ENCODE data around the gene PBRM1. TPM values are rescaled to one million over a fixed set of nuclear protein-coding genes. Genes with fewer than 3 reads are reported as not detected.

The PBRM1 gene
- total and polyA plus RNA-seq, 2 of the 13 experiments (the other 11 are each of a cell fraction or from before 2014, with no cell fraction given), result 10.9 to 33.2 TPM

DNA sequence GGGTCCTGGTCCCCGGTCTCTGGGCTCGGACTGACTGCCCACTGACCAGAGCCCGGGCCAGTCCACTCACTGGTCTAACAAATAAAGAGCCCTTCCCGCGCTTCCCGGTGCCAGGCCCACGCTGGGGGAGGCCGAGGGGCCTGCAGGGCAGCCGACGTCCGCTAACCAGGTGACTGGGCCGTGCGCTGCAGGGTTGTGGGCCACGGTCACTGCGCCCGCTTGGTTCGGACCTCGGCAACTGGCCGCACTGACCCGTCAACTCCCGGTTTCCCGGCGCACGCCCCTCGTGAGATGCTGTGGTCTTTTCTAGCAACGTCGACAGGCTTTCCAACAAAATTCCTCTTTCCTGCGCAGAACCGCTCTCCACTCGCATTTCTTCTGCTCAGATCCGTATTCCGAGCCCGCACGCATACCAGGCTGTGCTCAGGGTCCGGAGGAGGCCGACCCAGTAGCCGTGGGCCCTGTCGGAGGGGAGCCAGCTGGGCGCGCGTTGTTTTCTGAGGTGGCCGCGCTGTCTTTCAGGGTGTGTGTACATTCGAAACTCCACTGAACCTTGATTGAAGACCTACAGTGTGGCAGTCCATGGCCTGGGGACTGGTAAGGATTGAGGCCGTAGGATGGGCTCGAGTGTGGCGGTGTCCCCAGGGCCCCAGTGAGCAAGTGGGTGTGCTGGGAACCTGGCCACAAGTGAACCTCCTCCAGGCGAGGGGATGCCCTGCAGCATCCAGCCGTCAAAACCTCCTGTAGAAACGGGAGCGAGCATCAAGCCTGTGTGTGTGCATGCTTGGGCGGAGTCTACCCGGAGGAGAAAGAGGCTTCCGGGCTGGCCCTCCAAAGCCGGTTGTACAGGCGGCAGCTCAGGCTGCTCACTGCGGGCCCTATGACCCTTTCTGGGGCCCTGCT, 151.2 kb downstream of the PBRM1 start (continued):
- TF ChIP-seq CAMTA2 (CRISPR knock-in tag; IDR thresholded peaks at IDR 0.05; ENCODE audit: borderline replicate concordance), result no peak
- no peak for TF ChIP-seq MED13 (CRISPR knock-in tag; IDR thresholded peaks at IDR 0.05)
- TF ChIP-seq SIX4 (CRISPR knock-in tag; IDR thresholded peaks at IDR 0.05), result no peak
- TF ChIP-seq, protein P1, sequence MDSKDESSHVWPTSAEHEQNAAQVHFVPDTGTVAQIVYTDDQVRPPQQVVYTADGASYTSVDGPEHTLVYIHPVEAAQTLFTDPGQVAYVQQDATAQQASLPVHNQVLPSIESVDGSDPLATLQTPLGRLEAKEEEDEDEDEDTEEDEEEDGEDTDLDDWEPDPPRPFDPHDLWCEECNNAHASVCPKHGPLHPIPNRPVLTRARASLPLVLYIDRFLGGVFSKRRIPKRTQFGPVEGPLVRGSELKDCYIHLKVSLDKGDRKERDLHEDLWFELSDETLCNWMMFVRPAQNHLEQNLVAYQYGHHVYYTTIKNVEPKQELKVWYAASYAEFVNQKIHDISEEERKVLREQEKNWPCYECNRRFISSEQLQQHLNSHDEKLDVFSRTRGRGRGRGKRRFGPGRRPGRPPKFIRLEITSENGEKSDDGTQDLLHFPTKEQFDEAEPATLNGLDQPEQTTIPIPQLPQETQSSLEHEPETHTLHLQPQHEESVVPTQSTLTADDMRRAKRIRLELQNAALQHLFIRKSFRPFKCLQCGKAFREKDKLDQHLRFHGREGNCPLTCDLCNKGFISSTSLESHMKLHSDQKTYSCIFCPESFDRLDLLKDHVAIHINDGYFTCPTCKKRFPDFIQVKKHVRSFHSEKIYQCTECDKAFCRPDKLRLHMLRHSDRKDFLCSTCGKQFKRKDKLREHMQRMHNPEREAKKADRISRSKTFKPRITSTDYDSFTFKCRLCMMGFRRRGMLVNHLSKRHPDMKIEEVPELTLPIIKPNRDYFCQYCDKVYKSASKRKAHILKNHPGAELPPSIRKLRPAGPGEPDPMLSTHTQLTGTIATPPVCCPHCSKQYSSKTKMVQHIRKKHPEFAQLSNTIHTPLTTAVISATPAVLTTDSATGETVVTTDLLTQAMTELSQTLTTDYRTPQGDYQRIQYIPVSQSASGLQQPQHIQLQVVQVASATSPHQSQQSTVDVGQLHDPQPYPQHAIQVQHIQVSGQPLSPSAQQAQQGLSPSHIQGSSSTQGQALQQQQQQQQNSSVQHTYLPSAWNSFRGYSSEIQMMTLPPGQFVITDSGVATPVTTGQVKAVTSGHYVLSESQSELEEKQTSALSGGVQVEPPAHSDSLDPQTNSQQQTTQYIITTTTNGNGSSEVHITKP (CRISPR knock-in tag; IDR thresholded peaks at IDR 0.05; ENCODE audit: low read depth), result 0 out of 2 replicates have a peak, but pooled peaks have one; percentile 33
- no peak for TF ChIP-seq ZNF747 (CRISPR knock-in tag; IDR thresholded peaks at IDR 0.05; ENCODE audit: borderline replicate concordance)
- no peak; the same call in 1 of the 2 replicates for TF ChIP-seq ZNF552 (CRISPR knock-in tag; IDR thresholded peaks at IDR 0.05; ENCODE audit: borderline replicate concordance)
- no peak for TF ChIP-seq SUZ12 (IDR thresholded peaks at IDR 0.05; ENCODE audit: low read depth, low read length)
- no peak for TF ChIP-seq TMF1 (CRISPR knock-in tag; IDR thresholded peaks at IDR 0.05; ENCODE audit: low read depth)
- TF ChIP-seq ZNF816 (CRISPR knock-in tag; IDR thresholded peaks at IDR 0.05; ENCODE audit: borderline replicate concordance), result no peak
- TF ChIP-seq FOXA1 (IDR thresholded peaks at IDR 0.05), result no peak
- no peak for TF ChIP-seq FOXA1 (CRISPR knock-in tag; IDR thresholded peaks at IDR 0.05)
- no peak for TF ChIP-seq ELF1 (CRISPR knock-in tag; IDR thresholded peaks at IDR 0.05)
- TF ChIP-seq GPN1 (CRISPR knock-in tag; IDR thresholded peaks at IDR 0.05; ENCODE audit: borderline replicate concordance), result no peak
- no peak for TF ChIP-seq ARNT2 (CRISPR knock-in tag; IDR thresholded peaks at IDR 0.05; ENCODE audit: low read depth)
- no peak; the same call in 1 of the 2 replicates for TF ChIP-seq KLF6 (CRISPR knock-in tag; IDR thresholded peaks at IDR 0.05)
- TF ChIP-seq POLR2AphosphoS5 (IDR thresholded peaks at IDR 0.05; ENCODE audit: low read depth, low read length), result peak; percentile 51
- no peak for TF ChIP-seq SYNCRIP (IDR thresholded peaks at IDR 0.05; ENCODE audit: insufficient read depth, low read depth, low read length)
- no peak for TF ChIP-seq SMYD3 (CRISPR knock-in tag; IDR thresholded peaks at IDR 0.05)
- no peak for TF ChIP-seq ZNF12 (CRISPR knock-in tag; IDR thresholded peaks at IDR 0.05)
- TF ChIP-seq, protein P2, sequence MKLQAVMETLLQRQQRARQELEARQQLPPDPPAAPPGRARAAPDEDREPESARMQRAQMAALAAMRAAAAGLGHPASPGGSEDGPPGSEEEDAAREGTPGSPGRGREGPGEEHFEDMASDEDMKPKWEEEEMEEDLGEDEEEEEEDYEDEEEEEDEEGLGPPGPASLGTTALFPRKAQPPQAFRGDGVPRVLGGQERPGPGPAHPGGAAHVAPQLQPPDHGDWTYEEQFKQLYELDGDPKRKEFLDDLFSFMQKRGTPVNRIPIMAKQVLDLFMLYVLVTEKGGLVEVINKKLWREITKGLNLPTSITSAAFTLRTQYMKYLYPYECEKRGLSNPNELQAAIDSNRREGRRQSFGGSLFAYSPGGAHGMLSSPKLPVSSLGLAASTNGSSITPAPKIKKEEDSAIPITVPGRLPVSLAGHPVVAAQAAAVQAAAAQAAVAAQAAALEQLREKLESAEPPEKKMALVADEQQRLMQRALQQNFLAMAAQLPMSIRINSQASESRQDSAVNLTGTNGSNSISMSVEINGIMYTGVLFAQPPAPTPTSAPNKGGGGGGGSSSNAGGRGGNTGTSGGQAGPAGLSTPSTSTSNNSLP (IDR thresholded peaks at IDR 0.05; ENCODE audit: low read depth, low read length), result no peak
- no peak for TF ChIP-seq HNF4A (CRISPR knock-in tag; IDR thresholded peaks at IDR 0.05)
- TF ChIP-seq XRCC5 (optimal IDR thresholded peaks at IDR 0.05; ENCODE audit: low read length), result peak; percentile 36
- TF ChIP-seq ZFP36L1 (CRISPR knock-in tag; IDR thresholded peaks at IDR 0.05), result 0 out of 2 replicates have a peak, but pooled peaks have one; percentile 7
- TF ChIP-seq TARDBP (CRISPR knock-in tag; IDR thresholded peaks at IDR 0.05), result no peak
- no peak for TF ChIP-seq NCOA2 (CRISPR knock-in tag; IDR thresholded peaks at IDR 0.05)
